Measurements from ENCODE around the gene ANO7. TPM values are rescaled to one million over a fixed set of nuclear protein-coding genes. Genes with fewer than 3 reads are reported as not detected.

ANO7 gene, protein sequence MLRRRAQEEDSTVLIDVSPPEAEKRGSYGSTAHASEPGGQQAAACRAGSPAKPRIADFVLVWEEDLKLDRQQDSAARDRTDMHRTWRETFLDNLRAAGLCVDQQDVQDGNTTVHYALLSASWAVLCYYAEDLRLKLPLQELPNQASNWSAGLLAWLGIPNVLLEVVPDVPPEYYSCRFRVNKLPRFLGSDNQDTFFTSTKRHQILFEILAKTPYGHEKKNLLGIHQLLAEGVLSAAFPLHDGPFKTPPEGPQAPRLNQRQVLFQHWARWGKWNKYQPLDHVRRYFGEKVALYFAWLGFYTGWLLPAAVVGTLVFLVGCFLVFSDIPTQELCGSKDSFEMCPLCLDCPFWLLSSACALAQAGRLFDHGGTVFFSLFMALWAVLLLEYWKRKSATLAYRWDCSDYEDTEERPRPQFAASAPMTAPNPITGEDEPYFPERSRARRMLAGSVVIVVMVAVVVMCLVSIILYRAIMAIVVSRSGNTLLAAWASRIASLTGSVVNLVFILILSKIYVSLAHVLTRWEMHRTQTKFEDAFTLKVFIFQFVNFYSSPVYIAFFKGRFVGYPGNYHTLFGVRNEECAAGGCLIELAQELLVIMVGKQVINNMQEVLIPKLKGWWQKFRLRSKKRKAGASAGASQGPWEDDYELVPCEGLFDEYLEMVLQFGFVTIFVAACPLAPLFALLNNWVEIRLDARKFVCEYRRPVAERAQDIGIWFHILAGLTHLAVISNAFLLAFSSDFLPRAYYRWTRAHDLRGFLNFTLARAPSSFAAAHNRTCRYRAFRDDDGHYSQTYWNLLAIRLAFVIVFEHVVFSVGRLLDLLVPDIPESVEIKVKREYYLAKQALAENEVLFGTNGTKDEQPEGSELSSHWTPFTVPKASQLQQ
- 1.7 to 2.3 TPM (median 2.1 TPM) in 5 replicates for total RNA-seq (2022; extraction: Qiagen RNA extraction)

GRCh38 chr2:241188361-241189092, at the start of gene ANO7:
Gene ANO7, plus strand, starts transcription at chr2:241188677. Its CDS starts 1,387 bp downstream, at chr2:241190064.

DNA sequence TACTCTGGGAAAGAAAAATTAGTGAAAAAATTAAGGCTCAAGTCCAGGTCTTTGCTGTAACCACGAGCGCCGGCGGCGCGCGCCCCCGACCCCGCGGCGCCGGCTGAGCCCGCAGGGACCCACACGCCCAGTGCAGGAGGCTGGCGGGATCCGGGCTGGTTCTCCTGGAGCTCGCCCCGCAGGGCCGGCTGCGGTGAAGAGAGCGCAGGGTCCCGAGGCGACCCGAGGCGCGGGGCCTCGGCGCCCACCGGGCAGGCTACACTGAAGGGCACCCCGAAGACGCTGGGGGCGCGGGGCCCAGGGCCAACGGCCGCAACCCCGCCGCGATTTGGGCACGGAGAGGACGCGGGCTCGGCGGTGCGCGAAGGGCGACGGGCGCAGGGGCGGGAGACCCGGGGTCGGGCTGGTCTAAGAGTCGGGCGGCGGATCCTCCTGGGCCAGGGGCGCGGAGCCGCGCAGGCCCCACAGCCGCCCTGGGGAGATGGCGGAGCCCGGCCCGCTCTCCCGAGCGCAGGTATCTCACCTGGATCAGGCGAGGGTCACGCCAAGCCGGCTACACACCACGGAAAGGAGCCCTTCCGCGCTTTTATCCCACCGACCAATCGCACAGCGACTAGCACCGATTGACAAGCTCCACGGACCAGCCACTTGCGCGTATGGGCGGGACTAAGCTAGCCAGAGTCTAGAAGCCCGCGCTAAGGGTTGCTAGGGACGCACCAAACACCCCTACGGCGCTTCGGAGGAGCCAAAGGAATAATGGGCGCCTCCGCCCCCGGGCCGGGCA, 39.4 kb upstream of the ANO7 start, which contains the start of gene PASK:
Gene PASK (minus strand): TSS at position 582 of the 784 bp plus-strand sequence. CDS start 6,440 bp downstream, outside the sequence.

DNA sequence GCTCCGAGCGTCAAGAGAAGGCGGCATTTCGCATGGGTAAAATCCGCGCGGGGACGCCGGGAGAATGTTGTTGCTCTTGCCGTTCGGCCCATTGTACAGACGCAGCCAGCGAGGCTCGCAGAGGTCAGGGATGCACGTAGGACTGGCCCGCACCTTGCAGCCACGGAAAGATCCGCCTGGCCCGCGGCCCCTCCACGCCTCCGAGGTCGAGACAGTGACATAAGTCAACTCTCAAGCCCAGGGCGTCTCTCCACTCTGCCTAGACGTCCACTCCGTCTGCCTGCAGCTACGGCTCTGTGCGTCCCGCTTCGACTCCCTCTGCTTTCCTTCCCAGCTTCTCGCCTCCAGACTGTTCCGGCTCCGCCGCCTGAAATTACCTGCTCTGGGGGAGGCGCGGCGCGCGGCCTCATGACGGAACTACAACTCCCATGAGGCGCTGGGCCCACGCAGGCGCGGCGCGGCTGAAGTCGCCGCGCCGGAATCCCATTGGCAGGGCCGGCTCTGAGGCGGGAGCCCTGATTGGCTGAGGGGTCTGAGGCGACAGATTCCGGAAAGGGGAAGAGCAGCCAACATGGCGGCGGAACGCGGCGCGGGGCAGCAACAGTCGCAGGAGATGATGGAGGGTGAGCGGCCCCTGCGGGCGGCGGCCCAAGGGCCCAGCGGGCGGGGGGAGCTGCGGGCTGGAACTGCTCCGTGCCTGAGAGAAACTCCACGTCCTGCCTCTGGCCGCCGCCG, 38.4 kb upstream of the ANO7 start, which contains the start of gene PPP1R7:
Gene PPP1R7 (plus strand): TSS at position 543 of the 735 bp plus-strand sequence. CDS start 29 bp downstream, at position 572.

Other genes starting within 250 kb of the ANO7 start
- 0.47 to 1.2 TPM (median 0.83 TPM) in 5 replicates for gene SNED1, start 190.1 kb upstream of the ANO7 start, total RNA-seq (2022; extraction: Qiagen RNA extraction)
- 22.2 to 34.4 TPM (median 23.1 TPM) in 5 replicates for gene MTERF4, start 86.4 kb upstream of the ANO7 start, total RNA-seq (2022; extraction: Qiagen RNA extraction)
- gene PASK, start 39.2 kb upstream of the ANO7 start, total RNA-seq (2022; extraction: Qiagen RNA extraction), result 6.3 to 8.4 TPM (median 7.7 TPM) in 5 replicates
- gene PPP1R7, start 38.2 kb upstream of the ANO7 start, total RNA-seq (2022; extraction: Qiagen RNA extraction), result 57.5 to 67.0 TPM (median 62.4 TPM) in 5 replicates
- gene HDLBP, start 127.0 kb downstream of the ANO7 start, total RNA-seq (2022; extraction: Qiagen RNA extraction), result 251 to 272 TPM (median 258 TPM) in 5 replicates
- 232 to 336 TPM (median 263 TPM) in 5 replicates for gene SEPTIN2, start 127.2 kb downstream of the ANO7 start, total RNA-seq (2022; extraction: Qiagen RNA extraction)
- gene FARP2, start 167.6 kb downstream of the ANO7 start, total RNA-seq (2022; extraction: Qiagen RNA extraction), result 22.9 to 31.5 TPM (median 29.2 TPM) in 5 replicates

Data from A549 treated with Hydrocortisone at 1 μM for 4 hours (cell line).